Measurements from ENCODE around the gene HDHD3.
"Not testable (repeated sequence)": the region's sequence is repeated elsewhere in the genome, so short reads cannot be mapped to it uniquely, and the experiment has no call there.

Gene HDHD3
- total RNA-seq: 11.7 to 30.4 reads per million in 2 experiments

DNA sequence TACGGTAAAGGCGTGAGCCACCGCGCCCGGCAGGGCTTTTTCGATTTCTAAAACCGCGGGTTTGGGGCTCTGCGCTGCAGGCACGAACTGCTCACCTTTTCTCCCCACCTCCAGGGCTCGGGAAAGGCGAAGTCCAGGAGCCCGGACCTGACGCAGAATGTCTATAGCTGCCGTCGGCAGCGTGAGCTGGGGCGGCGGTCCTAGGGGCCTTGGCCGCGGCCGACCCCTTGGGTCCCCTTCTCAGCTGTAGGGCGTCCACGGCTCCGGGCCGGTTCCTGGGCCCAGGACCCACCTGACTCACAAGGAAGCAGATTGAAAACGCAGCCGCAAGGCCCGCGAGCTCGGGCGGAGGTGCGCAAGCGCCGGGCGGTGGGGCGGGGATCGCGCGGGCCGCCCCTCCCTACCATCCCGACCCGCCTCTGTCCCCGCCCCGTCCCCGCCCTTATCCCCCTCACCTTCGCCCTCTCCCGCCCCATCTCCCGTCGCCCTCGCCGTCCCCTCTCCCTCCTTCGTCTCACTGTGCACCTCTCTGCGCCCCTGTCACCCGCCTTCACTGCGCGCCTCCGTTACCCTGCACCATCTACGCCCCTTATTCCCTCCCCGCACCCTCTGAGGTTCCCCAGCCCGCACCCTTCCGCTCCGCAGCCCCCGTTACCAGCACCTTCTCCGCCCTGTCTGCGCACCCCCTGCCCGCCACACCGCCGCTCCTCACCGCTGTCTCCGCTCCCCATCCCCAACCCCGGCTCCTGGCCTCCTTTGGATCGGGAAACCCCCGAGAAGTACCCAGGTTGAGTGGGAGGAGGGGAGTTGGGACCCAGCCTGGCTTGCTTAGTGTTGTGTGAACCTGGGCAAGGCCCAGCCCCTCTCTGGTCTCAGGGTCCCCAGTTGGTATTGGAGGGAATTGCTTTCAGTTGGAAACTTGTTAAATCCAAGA, at the start of gene HDHD3:
Gene HDHD3 (minus strand): TSS at position 353 of the 934 bp plus-strand sequence. CDS start 2,632 bp downstream, outside the sequence.
- peak; percentile 69 for DNase-seq (ENCODE audit: low read depth)

DNA sequence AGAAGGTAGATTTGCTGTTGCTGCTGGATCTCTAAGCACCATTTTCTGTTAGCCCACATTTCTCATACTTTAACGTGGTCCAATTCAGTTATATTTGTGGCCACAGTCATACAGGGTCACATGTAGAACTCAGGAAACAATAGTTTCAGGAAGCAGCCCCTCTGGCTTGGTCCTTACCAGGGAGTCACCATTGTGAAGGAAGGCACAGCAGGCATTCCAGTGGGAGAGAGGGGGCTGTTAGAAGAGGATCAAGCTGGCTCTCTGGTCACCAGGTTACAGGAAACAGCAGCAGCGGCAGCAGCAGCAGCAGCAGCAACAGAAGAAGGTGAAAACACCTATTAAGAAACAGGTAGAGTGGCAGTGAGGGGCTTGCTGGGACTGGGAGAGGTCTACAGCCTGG, 48.3 kb upstream of the HDHD3 start:
- DNase-seq (ENCODE audit: low read depth): no peak

DNA sequence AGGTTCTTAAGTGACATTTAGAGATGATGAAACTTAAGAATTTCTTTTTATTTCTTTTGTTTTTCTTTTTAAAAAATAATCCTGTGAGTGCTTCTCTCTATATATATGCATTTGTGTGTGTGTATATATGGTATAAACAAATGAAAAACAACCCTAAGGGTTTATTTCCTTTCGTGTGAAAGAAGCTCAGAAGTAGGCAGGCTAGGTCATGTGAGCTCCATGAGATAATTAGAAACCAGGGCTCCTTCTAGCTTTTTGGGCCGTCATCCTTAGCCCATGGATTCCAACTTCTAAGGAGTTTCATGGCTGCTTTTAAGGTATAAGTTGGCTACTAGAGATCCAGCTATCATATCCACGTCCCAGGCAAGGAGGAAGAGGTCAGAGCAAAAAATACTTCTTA, 44.9 kb upstream of the HDHD3 start:
- no peak for DNase-seq (ENCODE audit: low read depth)

- no peak for DNase-seq (ENCODE audit: low read depth)
These were observed 40.6 kb upstream of the HDHD3 start for GRCh38 chr9:113417370-113417769.

DNA sequence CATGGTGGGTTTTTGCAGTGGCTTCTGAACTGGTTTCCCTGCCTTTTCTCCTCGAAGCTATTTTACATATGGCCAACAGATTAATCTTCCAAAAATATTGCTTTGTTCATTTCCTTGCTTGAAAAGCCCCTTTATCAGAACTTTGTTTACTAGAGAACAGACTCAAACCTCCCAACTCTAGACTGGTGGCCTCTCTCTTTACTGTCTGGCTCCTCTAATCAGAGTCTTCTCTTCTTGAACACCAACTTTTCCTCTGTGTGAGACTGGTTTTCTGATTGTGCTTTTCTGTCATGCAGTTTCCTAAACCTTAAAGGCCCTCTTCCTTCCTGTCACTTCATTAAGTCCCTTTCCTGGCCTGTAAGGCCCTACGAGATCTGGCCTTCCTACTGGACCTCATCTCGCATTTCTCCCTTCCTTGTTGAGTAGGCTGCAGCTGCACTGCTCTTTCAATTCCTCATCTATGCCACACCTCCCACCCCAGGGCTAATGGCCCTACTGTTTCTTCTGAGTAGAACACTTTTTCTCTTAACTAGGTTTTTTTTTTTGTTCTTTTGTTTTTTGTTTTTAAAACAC, 39.4 kb upstream of the HDHD3 start:
- DNase-seq (ENCODE audit: low read depth): no peak

- peak; percentile 90 for DNase-seq (ENCODE audit: low read depth)
These were observed 33.5 kb upstream of the HDHD3 start, which contains the start of the genes C9orf43 and POLE3 for GRCh38 chr9:113410207-113410864. Gene C9orf43 (plus strand): TSS chr9:113410747. CDS start chr9:113413494, 2,747 bp downstream. Gene POLE3 (minus strand): TSS chr9:113410675. CDS start chr9:113410293, 382 bp downstream.

GRCh38 chr9:113409883-113410206, 33.1 kb upstream of the HDHD3 start:
- DNase-seq (ENCODE audit: low read depth): no peak

DNA sequence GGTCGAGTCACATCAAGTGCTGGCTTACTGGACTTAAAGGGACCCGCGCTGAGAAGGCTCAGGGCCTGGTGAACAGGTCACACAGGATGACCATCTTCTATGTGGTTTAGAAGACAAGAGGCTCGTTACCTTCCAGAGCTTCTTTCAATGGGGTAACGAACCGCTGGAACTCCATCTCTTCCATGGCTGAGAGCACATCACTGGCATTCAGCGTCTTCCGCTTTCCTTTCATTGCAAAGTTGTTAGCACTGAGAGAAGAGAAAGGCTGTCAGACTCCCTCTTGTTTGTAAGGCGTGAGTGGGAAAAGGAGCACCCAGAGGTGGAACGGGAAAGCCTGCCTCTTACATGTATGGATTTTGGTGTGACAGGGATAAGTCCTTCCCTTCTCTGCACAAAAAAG, 32.7 kb upstream of the HDHD3 start:
- no peak for DNase-seq (ENCODE audit: low read depth)

DNA sequence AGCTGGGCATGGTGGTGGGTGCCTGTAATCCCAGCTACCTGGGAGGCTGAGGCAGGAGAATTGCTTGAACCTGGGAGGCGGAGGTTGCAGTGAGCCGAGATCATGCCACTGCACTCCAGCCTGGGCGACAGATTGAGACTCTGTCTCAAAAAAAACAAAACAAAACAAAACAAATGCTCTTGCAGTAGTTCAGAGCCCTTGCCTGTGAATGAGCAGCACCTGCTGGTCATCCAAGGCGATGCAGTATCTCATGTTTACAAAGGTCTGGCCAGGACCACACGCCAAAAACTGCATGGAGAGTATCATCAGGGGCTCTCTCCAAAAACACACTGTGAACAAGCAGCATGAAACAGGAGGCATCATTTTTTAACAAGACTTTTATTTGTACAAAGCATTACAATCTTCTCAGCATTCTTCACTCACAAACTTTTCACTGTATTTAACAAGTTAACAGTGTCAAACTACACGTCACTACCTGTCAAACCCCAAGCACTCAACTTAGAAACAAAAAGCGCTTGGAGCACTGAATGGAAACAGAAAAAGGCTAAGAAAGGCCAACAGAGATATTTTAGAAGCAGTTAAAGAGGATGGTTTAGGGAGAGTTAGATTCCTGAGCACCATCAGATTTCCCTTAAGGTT, 30.2 kb upstream of the HDHD3 start:
- peak; percentile 33 for DNase-seq (ENCODE audit: low read depth)

DNA sequence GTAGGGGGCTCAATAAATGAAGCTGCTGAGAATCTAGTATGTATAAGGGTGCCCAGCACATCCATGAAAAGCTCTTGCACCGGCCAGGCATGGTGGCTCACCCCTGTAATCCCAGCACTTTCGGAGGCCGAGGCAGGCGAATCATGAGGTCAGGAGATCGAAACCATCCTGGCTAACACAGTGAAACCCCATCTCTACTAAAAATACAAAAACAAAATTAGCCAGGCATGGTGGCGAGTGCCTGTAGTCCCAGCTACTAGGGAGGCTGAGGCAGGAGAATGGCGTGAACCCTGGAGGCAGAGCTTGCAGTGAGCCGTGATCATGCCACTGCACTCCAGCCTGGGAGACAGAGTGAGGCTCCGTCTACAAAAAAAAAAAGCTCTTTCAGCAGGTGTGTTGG, 29.6 kb upstream of the HDHD3 start:
- not testable (repeated sequence) for DNase-seq (ENCODE audit: low read depth)

GRCh38 chr9:113403646-113404045, 26.9 kb upstream of the HDHD3 start:
- DNase-seq (ENCODE audit: low read depth): no peak

DNA sequence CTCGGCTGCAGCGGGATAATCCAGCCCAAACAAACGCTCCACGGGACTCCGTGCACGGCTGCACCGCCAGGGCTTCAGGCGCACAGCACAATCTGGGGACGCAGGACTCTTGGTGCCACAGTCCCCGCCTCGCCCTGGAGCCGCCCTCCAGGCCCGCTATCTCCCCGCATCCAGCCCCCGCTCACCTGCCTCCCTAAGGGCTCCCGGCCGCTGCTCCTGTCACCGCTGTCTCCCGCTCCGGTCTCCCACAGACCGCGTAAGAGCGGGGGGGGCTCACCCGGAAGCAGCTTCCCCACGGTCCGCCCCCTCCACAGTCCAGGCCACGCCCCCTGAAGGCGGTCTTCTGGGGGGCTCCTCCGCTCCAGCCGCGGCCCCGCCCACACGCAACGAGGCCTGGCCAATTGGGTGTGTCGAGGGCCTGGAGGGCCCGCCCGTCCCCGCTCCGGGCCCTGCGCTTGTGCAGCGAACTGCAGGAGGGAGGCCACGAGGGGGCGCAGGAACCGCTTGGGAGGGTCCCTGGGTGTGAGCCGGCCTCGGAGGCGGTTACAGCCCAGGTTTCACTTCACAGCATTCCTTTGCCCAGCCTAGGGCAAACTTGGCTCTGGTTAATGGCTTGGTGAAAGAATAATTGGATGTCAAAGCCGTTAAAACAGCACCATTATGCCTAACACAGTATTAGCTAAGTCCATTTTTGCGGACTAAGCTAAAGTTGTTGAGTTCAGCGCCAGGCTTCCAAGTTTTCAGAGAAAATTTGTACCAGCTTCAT, 24.4 kb upstream of the HDHD3 start, which contains the start of gene ALAD:
Gene ALAD (minus strand): TSS at position 258 of the 766 bp plus-strand sequence. CDS start 7,725 bp downstream, outside the sequence.
- peak; percentile 99 for DNase-seq (ENCODE audit: low read depth)

DNA sequence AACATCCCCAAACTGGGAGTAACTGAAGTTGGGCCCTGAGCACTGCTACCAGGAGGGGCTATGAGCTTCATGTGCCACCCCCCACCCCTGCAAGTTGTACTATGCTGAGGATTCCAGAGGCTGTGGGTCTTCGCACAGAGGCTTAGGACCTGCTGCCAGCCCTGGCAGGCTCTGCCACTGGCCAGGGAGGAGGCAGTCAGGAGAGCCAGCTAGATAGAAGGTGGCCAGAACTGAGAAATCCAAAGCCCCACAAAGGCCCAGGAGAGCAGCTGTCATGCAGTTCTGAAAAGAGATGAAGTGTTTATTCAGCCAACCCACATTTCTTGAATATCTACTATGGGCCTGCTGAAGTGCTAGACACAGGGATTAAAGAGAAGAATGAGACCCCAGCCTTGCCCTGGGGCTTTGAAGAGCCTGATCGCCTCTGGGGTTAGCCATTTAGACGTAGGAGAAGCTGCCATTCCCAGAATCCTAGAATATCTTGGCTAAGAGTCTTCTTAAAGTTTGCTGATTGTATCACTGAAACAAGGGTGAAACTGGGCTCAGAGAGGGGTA, 22.9 kb upstream of the HDHD3 start:
- no peak for DNase-seq (ENCODE audit: low read depth)

- no peak for DNase-seq (ENCODE audit: low read depth)
These were observed 22.0 kb upstream of the HDHD3 start for GRCh38 chr9:113398796-113399195.

DNA sequence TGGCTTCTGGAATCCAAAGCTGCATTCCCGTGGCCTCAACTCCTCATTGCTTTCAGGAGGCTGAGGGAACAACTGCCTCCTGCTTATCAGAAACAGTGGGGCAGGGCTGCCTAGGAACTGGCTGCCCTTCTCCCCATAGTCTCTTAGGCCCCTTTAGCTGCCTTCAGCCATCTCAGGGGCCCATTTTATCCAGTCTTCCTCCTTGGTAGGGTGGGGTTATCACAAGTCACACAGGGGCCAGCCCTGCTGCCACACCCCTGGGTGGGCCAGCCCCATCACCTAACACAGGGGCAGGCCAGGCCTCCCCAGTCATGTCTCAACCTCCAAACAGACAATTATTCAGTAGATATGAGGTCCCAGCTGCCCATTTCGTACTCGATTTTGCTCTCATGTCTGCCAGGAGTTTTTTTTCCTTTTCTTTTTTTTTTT, 20.4 kb upstream of the HDHD3 start:
- DNase-seq (ENCODE audit: low read depth): no peak

GRCh38 chr9:113395000-113395861, 18.4 kb upstream of the HDHD3 start:
- DNase-seq (ENCODE audit: low read depth): no peak

- no peak for DNase-seq (ENCODE audit: low read depth)
These were observed 16.5 kb upstream of the HDHD3 start for GRCh38 chr9:113393281-113393680.

DNA sequence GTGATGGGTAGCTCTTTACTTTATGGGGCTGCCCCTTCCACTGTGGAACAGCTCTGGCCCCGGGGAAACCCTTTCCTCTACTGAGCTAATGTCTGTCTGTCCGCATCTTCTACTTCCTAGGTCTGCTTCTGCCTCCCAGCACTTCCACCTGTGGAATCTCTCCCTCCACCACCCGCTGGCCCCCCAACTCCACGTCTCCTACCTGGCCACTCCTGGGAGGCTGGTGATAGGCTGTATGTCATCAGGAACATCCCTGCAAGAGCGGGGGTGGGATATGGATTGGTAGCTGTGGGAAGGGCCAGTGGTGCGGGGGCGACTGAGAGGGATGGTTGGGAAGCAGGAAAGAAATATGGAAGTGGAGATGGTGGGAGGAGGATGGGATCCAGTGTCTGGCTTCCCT, 15.1 kb upstream of the HDHD3 start:
- DNase-seq (ENCODE audit: low read depth): no peak

DNA sequence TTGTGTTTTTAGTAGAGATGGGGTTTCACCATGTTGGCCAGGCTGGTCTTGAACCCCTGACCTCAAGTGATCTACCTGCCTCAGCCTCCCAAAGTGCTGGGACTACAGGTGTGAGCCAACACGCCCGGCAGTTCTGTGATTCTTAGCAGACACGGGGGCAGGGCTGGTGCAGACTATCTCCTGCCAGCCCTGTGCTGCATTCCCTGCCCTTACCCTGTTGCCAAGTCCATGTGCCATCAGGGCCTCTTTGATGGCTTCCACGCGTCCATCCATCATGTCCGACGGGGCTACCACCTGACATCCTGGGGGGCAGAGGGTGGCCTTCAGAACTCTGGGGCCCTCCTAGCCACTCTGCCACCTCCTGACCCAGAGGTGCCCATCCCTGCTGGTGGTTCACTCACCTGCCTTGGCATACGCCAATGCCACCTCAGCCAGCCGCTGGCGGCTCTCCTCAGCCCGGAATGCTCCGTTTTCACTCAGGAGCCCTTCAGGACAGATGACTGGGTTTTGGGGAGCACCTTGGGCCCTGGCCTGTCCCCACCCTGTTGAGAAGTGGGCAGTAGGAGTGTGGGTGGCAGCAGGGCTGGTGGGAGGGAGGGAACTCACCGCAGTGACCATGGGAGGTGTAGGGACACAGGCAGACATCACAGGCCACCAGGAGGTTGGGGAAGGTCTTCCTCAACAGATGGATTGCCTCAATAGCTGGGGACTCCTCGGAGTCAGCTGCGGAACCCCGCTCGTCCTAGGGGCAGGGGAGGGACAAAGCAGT, 13.6 kb upstream of the HDHD3 start:
- DNase-seq (ENCODE audit: low read depth): no peak
